T47D (cell line): ENCODE measurements around the gene MAPK10.

ENCODE experiments used
- DNase-seq, 2 experiments: peaks; one replicate each; pipeline versions ENCODE4 v3.0.0 to v3.0.0-alpha.2; 2011 to 2012; ENCODE audit warnings: low read depth in 1 of 2, low spot score in 1 of 2
- JUND ChIP-seq: IDR thresholded peaks from 2 replicates; pipeline ENCODE4 v1.6.1; 2012; ENCODE audit warnings: low read depth
- in situ Hi-C: cut with HindIII; loops from 2 replicates; pipeline ENCODE4 v1.10.0; 2016; ENCODE audit warnings: low sequenced_read_pairs, low pct_unique_long_range_greater_than_20kb

Gene MAPK10

GRCh38 chr4:86367577-86367976, 7.7 kb upstream of the MAPK10 start:
- no peak for TF ChIP-seq JUND
- in situ Hi-C loops = no loop called here
- no peak for DNase-seq

DNA sequence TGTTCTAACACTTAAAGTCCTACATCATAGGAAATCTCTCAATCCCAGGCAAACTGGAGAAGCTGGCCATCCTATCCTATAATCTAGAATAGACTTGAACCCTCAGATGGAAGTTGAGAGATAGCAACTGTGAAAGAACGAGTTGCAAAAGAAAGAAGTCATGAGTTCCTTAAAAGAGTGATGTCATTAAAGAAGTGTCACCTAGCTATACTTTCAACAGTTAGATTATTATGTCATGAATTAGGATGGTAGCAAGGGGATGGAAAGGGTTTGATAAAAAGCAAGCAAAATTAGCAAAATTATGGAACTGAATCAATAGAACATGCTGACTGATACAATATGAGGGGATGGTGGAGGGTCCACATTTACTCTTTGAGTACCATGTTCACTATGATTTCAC, 7.1 kb upstream of the MAPK10 start:
- in situ Hi-C loops = no loop called here
- DNase-seq = no peak
- no peak for TF ChIP-seq JUND

GRCh38 chr4:86362510-86362909, 2.7 kb upstream of the MAPK10 start:
- in situ Hi-C loops = no loop called here
- no peak for TF ChIP-seq JUND
- no peak for DNase-seq

DNA sequence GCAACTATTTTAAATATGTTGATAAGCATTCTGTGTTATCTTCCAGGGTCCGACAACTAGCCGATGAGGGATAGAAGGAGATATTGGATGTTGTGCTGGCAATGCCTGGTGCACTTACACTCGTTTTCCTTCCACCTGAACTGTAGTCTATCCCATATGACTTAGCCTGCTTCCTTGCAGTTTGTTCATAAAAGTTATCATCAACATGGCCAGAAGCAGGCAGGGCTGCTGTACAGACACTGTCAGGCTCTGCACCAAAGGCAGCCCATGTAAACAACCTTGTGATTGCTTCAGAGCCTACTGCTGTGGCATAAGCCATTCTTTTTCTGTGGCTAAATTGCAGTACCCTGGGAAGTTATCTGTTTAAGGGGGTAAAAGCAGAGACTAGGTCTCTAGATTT, 1.6 kb downstream of the MAPK10 start:
- in situ Hi-C loops = no loop called here
- DNase-seq = no peak
- no peak for TF ChIP-seq JUND

GRCh38 chr4:86357608-86358007, 2.2 kb downstream of the MAPK10 start:
- in situ Hi-C loops = no loop called here
- DNase-seq = no peak
- TF ChIP-seq JUND = no peak

GRCh38 chr4:86356425-86357210, 3.2 kb downstream of the MAPK10 start:
- no peak for DNase-seq
- in situ Hi-C loops = no loop called here
- TF ChIP-seq JUND = no peak

GRCh38 chr4:86354390-86354789, 5.5 kb downstream of the MAPK10 start:
- no peak for DNase-seq
- in situ Hi-C loops = no loop called here
- no peak for TF ChIP-seq JUND

DNA sequence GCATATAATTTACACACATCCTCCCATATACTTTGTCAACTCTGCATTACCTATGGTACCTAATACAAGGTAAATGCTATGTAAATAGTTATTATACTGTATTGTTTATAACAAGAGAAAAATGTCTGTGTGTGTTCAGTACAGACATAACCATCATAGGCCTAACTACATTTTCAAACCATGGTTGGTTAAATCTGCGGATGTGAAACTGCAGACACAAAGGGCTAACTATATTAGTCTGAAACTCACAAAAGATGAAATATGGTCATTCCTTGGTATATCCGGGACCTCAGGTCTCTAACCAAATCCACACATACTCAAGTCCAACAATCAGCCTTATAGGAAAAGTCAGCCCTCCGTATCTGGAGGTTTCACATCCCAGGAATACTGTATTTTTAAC, 13.5 kb downstream of the MAPK10 start:
- no peak for TF ChIP-seq JUND
- in situ Hi-C loops = no loop called here
- no peak for DNase-seq

DNA sequence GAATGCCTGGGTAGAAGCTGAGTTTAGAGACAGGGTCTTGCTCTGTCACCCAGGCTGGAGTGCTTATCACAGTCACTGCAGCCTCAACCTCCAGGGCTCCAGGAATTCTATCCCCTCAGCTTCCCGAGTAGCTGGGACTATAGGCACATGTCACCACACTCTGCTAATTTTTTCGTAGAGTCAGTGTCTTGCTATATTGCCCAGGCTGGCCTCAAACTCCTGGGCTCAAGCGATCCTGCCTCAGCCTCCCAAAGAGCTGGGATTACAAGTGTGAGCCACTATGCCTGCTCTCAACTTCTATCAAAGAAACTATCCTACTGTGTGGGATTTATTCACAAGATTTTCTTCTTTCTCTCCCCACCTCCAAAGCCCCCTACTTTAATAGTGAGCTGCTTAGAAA, 15.7 kb downstream of the MAPK10 start:
- in situ Hi-C loops = no loop called here
- TF ChIP-seq JUND = no peak

DNA sequence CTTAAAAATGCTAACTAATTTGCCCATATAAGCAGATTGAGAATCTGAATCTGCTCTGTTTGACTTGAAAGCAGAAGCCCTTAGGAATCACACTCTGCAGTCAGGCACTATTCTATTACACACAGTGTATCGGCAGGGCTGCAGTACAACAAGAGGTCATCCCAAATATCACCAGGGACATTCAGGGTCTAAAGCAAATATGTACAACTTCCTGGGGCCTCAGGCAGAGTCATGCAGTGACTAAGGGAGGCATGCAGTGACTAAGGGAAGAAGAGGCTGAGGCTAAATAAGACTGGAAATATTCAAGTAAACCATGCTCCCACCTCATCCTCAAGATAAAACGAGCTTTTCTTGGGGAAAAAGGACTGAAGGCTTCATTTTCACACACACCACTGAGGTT, 20.9 kb downstream of the MAPK10 start:
- in situ Hi-C loops = no loop called here
- no peak for DNase-seq
- TF ChIP-seq JUND = no peak

More for the DNA sequence above, 15.7 kb downstream of the MAPK10 start:
- no peak for DNase-seq

- TF ChIP-seq JUND = no peak
- DNase-seq = no peak
- in situ Hi-C loops = no loop called here
Observed at GRCh38 chr4:86338521-86338920, 21.3 kb downstream of the MAPK10 start.

DNA sequence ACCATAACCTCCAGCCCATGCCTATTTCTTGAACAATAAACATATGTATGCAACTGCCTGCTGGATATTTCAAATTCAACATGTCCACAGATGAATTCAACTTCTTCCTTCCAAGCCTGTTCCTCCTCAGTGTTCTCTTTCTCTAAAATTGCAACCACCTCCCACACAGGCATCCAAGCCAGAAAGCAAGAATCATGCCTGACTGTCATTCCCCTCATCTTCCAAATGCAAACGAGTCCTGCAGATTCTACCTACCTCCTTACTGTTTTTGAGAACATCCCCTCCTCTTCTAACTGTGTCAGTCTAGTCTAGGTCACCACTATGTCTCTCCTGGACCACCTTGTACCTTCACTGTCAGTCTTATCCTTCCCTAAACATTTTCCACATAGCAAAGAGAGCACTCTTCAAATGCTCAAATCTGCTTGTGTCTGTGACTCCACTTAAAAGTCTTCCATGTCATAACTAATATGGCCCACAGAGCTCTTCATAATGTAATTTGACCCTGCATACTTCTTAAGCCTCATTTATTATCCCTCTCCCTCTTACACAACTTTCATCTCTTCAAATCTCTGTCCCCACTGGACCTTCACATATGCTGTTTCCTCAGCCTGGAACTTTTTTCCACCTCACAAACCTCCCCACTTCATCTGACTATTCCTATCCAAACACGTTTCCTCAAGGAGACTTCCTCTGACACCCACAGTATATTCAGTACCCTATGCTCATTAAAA, 25.7 kb downstream of the MAPK10 start:
- in situ Hi-C loops = no loop called here
- TF ChIP-seq JUND = no peak
- no peak for DNase-seq

GRCh38 chr4:86333236-86333635, 26.6 kb downstream of the MAPK10 start:
- in situ Hi-C loops = no loop called here
- DNase-seq = no peak
- no peak for TF ChIP-seq JUND
